Suprapubic skin (tissue), 4 donors: ENCODE results near the gene NPC1. TPM values are rescaled to one million over a fixed set of nuclear protein-coding genes. Genes with fewer than 3 reads are reported as not detected.

Experiments used
- DNase-seq, 2 donors: peaks; one replicate each; pipeline ENCODE4 v3.0.0-alpha.2; 2019; ENCODE audit warnings: low spot score in 2 of 2
- H3K27ac ChIP-seq: fragments of 200-600 bp; sonication (generic); one replicate; pipeline ENCODE4 v1.5.1; 2019
- H3K27me3 ChIP-seq: fragments of 200-600 bp; sonication (generic); one replicate; pipeline ENCODE4 v1.5.1; 2019
- H3K36me3 ChIP-seq: fragments of 200-600 bp; sonication (generic); one replicate; pipeline ENCODE4 v1.5.1; 2019
- H3K4me1 ChIP-seq: fragments of 200-600 bp; sonication (generic); one replicate; pipeline ENCODE4 v1.5.1; 2019
- H3K4me3 ChIP-seq: fragments of 200-600 bp; sonication (generic); one replicate; pipeline ENCODE4 v1.5.1; 2019; ENCODE audit warnings: mild to moderate bottlenecking
- H3K9me3 ChIP-seq: fragments of 200-600 bp; sonication (generic); one replicate; pipeline ENCODE4 v1.5.1; 2019
- CTCF ChIP-seq, 2 donors: fragments of 200-600 bp in 1 of 2; fragments of 450-650 bp in 1 of 2; sonication (generic) in 1 of 2; IDR thresholded peaks; one replicate each; pipeline ENCODE4 v1.5.1; 2016 to 2019; ENCODE audit warnings: antibody characterized with exemption in 2 of 2, mild to moderate bottlenecking in 1 of 2, moderate library complexity in 1 of 2
- EP300 ChIP-seq: sonication (generic); formaldehyde crosslinking; IDR thresholded peaks from one replicate; pipeline ENCODE4 v1.6.1; 2017; ENCODE audit warnings: antibody characterized with exemption
- POLR2A ChIP-seq, 2 donors: fragments of 450-650 bp; IDR thresholded peaks; one replicate each; pipeline ENCODE4 v1.6.1; 2017; ENCODE audit warnings: antibody characterized with exemption in 2 of 2, mild to moderate bottlenecking in 2 of 2, moderate library complexity in 2 of 2
- POLR2AphosphoS5 ChIP-seq, 3 donors: sonication (generic); formaldehyde crosslinking; IDR thresholded peaks; one replicate each; pipeline ENCODE4 v1.6.1; 2017; ENCODE audit warnings: antibody characterized with exemption in 3 of 3
- WGBS: methylation state at CpG from one replicate; pipeline ENCODE4 v1.1.5; 2018; 5-methylcytosine and 5-hydroxymethylcytosine counted together
- total RNA-seq, 4 donors: library from RNA; depleted of rRNA; stranded (reverse); fragments of >200 nt; gene quantifications; one replicate each; pipeline ENCODE4 v1.1.0, GENCODE V29; 2016

Gene NPC1
- total RNA-seq, 4 donors from 2014 or later = 73.5 to 132 (median 90.3) TPM

- H3K9me3 ChIP-seq = no peaks in the 10 kb centered on the region
- TF ChIP-seq EP300 = no peak
- no peak for TF ChIP-seq POLR2A (IDR thresholded peaks at IDR 0.05)
- TF ChIP-seq CTCF (IDR thresholded peaks at IDR 0.05) = no peak
- TF ChIP-seq POLR2AphosphoS5 (IDR thresholded peaks at IDR 0.05) = no peak
- 84% methylated on average over 11 of the region's 11 CpGs for WGBS
- H3K27me3 ChIP-seq = no peaks in the 10 kb centered on the region
- H3K27ac ChIP-seq = peak overlapping the region; percentile 69
- DNase-seq = no peak
- H3K36me3 ChIP-seq = peaks cover 79% of the 10 kb centered on the region
- peaks cover 5% of the 10 kb centered on the region for H3K4me1 ChIP-seq
- H3K4me3 ChIP-seq = no peak overlapping the region
Measured at GRCh38 chr18:23552505-23552904, 33.8 kb downstream of the NPC1 start.

DNA sequence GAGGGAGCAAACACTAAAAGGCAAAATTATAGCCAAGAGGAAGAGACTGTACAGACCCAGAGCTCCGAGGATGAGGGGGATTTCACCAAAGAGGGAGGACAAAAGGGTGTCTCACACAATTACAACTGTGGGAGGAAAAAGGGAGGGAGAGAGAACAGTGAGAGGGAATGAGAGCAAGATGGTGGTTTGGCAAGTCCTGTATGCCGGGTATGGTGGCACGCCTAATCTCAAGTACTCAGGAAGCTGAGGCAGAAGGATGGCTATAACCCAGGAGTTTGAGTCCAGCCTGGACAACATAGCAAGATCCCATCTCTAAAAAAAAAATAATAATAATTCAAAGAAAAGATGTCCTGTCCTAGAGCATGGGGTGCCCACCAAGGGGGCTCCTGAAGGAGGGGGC, 34.3 kb downstream of the NPC1 start:
- H3K4me1 ChIP-seq = peaks cover 8% of the 10 kb centered on the region
- no peak for DNase-seq
- H3K36me3 ChIP-seq = peaks cover 78% of the 10 kb centered on the region

DNA sequence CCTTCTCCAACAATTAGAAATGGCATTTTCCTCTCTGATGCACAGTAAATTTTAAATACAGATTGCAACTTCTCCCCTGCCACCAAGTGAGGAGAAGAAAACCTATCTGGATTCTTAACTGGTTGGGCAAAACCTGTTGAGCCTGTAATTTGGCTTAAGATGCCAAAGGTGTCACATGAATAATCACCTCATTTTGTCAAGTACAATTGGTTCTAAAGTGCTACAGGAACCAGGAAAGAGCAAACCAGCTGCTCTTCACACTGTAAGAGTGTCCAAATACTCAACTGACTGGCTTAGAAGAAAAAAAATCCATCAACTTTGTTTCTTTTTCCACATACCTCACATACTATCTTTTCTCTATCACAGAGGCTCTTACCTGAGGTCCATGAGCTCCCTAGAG, 35.4 kb downstream of the NPC1 start:
- Histone ChIP-seq H3K27ac (peak overlapping the region; percentile 69), H3K36me3 (peaks cover 75% of the 10 kb centered on the region), H3K9me3 (no peaks in the 10 kb centered on the region), H3K4me1 (peaks cover 8% of the 10 kb centered on the region), H3K4me3 (no peak overlapping the region), H3K27me3 (no peaks in the 10 kb centered on the region)
- no peak for TF ChIP-seq CTCF (IDR thresholded peaks at IDR 0.05)
- no peak for TF ChIP-seq POLR2A (IDR thresholded peaks at IDR 0.05)
- peak in 1 of 3 donors; percentile 56 for TF ChIP-seq POLR2AphosphoS5 (IDR thresholded peaks at IDR 0.05)
- no peak for DNase-seq

More for the DNA sequence above, 34.3 kb downstream of the NPC1 start:
- 57% methylated on average over 3 of the region's 3 CpGs for WGBS
- TF ChIP-seq CTCF (IDR thresholded peaks at IDR 0.05) (no peak), POLR2A (IDR thresholded peaks at IDR 0.05) (no peak), POLR2AphosphoS5 (IDR thresholded peaks at IDR 0.05) (no peak), EP300 (no peak)
- no peaks in the 10 kb centered on the region for H3K9me3 ChIP-seq
- peak overlapping the region; percentile 69 for H3K27ac ChIP-seq
- no peaks in the 10 kb centered on the region for H3K27me3 ChIP-seq
- no peak overlapping the region for H3K4me3 ChIP-seq

GRCh38 chr18:23548719-23549118, 37.6 kb downstream of the NPC1 start:
- no peak for TF ChIP-seq EP300
- TF ChIP-seq POLR2A (IDR thresholded peaks at IDR 0.05) = no peak
- TF ChIP-seq POLR2AphosphoS5 (IDR thresholded peaks at IDR 0.05) = no peak
- TF ChIP-seq CTCF (IDR thresholded peaks at IDR 0.05) = no peak
- no peak for DNase-seq
- no peak overlapping the region for H3K4me3 ChIP-seq
- peaks cover 8% of the 10 kb centered on the region for H3K4me1 ChIP-seq
- H3K36me3 ChIP-seq = peaks cover 73% of the 10 kb centered on the region
- H3K27me3 ChIP-seq = no peaks in the 10 kb centered on the region
- H3K9me3 ChIP-seq = no peaks in the 10 kb centered on the region
- 100% methylated on average over 3 of the region's 3 CpGs for WGBS
- H3K27ac ChIP-seq = peak overlapping the region; percentile 24

- 57% methylated on average over 2 of the region's 2 CpGs for WGBS
- no peak for TF ChIP-seq POLR2A (IDR thresholded peaks at IDR 0.05)
- no peak for TF ChIP-seq CTCF (IDR thresholded peaks at IDR 0.05)
- TF ChIP-seq POLR2AphosphoS5 (IDR thresholded peaks at IDR 0.05) = no peak
- TF ChIP-seq EP300 = no peak
- DNase-seq = no peak
- no peak overlapping the region for H3K27ac ChIP-seq
- H3K36me3 ChIP-seq = peaks cover 74% of the 10 kb centered on the region
- H3K4me1 ChIP-seq = peaks cover 8% of the 10 kb centered on the region
- H3K9me3 ChIP-seq = no peaks in the 10 kb centered on the region
- no peaks in the 10 kb centered on the region for H3K27me3 ChIP-seq
- no peak overlapping the region for H3K4me3 ChIP-seq
Measured at GRCh38 chr18:23548275-23548674, 38.0 kb downstream of the NPC1 start.
